SK-N-SH treated with all-trans-retinoic acid at 6 μM for 48 hours (cell line): Measurements from ENCODE around the gene ANXA5.

ENCODE experiments used
- ARNTL ChIP-seq: fragments of 450-650 bp; formaldehyde crosslinking; IDR thresholded peaks from 2 replicates; pipeline ENCODE4 v1.5.0; 2020; ENCODE audit warnings: low read depth, mild to moderate bottlenecking, moderate library complexity, borderline replicate concordance
- BACH2 ChIP-seq: fragments of 250-450 bp; sonication (Bioruptor Pico); IDR thresholded peaks from 2 replicates; pipeline ENCODE4 v1.9.0; 2021; ENCODE audit warnings: mild to moderate bottlenecking, borderline replicate concordance
- CSDC2 ChIP-seq: fragments of 250-450 bp; sonication (Bioruptor Pico); IDR thresholded peaks from 2 replicates; pipeline ENCODE4 v1.5.0; 2020; ENCODE audit warnings: mild to moderate bottlenecking, moderate library complexity
- ESRRG ChIP-seq: fragments of 250-450 bp; sonication (Bioruptor Pico); IDR thresholded peaks from 2 replicates; pipeline ENCODE4 v1.6.1; 2021; ENCODE audit warnings: mild to moderate bottlenecking
- OSR1 ChIP-seq: fragments of 250-450 bp; sonication (Bioruptor Pico); IDR thresholded peaks from 2 replicates; pipeline ENCODE4 v1.8.0; 2022; ENCODE audit warnings: moderate library complexity, mild to moderate bottlenecking, inconsistent platforms
- SNAI2 ChIP-seq: fragments of 250-450 bp; sonication (Bioruptor Pico); IDR thresholded peaks from 2 replicates; pipeline ENCODE4 v1.5.0; 2020; ENCODE audit warnings: mild to moderate bottlenecking, moderate library complexity
- TSHZ2 ChIP-seq: fragments of 250-450 bp; sonication (Bioruptor Pico); IDR thresholded peaks from 2 replicates; pipeline ENCODE4 v1.5.0; 2020; ENCODE audit warnings: mild to moderate bottlenecking, moderate library complexity
- ZC3H10 ChIP-seq: fragments of 250-450 bp; sonication (Bioruptor Pico); IDR thresholded peaks from 2 replicates; pipeline ENCODE4 v1.5.1; 2021; ENCODE audit warnings: mild to moderate bottlenecking, moderate library complexity
- ZFP30 ChIP-seq: fragments of 450-650 bp; formaldehyde crosslinking; IDR thresholded peaks from 2 replicates; pipeline ENCODE4 v1.5.0; 2022; ENCODE audit warnings: mild to moderate bottlenecking, moderate library complexity
- ZNF565 ChIP-seq: fragments of 450-650 bp; formaldehyde crosslinking; conservative IDR thresholded peaks from 2 replicates; pipeline ENCODE4 v1.5.0; 2020; ENCODE audit warnings: low read depth, mild to moderate bottlenecking, moderate library complexity
- ZNF70 ChIP-seq: fragments of 450-650 bp; formaldehyde crosslinking; IDR thresholded peaks from 2 replicates; pipeline ENCODE4 v1.5.0; 2020; ENCODE audit warnings: mild to moderate bottlenecking, moderate library complexity
- ZNF8 ChIP-seq: fragments of 450-650 bp; formaldehyde crosslinking; IDR thresholded peaks from 2 replicates; pipeline ENCODE4 v1.5.0; 2020; ENCODE audit warnings: mild to moderate bottlenecking, moderate library complexity
- TF ChIP-seq, protein P1 (sequence below): fragments of 250-450 bp; sonication (Bioruptor Pico); IDR thresholded peaks from 2 replicates; pipeline ENCODE4 v1.8.0; 2020; ENCODE audit warnings: mild to moderate bottlenecking, moderate library complexity, borderline replicate concordance
- TF ChIP-seq, protein P2 (sequence below): fragments of 250-450 bp; sonication (Bioruptor Pico); IDR thresholded peaks from 2 replicates; pipeline ENCODE4 v1.5.1; 2020; ENCODE audit warnings: low read depth, mild to moderate bottlenecking, moderate library complexity

- TF ChIP-seq OSR1 (CRISPR knock-in tag) (no peak), SNAI2 (CRISPR knock-in tag) (no peak), ZNF8 (CRISPR knock-in tag) (no peak), TSHZ2 (CRISPR knock-in tag) (no peak), CSDC2 (CRISPR knock-in tag) (no peak), ZNF70 (no peak), ZFP30 (CRISPR knock-in tag) (no peak), ARNTL (CRISPR knock-in tag) (no peak), BACH2 (no peak), ZC3H10 (CRISPR knock-in tag) (no peak), ESRRG (CRISPR knock-in tag) (no peak), ZNF565 (CRISPR knock-in tag) (no peak)
- TF ChIP-seq, protein P1, sequence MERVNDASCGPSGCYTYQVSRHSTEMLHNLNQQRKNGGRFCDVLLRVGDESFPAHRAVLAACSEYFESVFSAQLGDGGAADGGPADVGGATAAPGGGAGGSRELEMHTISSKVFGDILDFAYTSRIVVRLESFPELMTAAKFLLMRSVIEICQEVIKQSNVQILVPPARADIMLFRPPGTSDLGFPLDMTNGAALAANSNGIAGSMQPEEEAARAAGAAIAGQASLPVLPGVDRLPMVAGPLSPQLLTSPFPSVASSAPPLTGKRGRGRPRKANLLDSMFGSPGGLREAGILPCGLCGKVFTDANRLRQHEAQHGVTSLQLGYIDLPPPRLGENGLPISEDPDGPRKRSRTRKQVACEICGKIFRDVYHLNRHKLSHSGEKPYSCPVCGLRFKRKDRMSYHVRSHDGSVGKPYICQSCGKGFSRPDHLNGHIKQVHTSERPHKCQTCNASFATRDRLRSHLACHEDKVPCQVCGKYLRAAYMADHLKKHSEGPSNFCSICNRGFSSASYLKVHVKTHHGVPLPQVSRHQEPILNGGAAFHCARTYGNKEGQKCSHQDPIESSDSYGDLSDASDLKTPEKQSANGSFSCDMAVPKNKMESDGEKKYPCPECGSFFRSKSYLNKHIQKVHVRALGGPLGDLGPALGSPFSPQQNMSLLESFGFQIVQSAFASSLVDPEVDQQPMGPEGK (CRISPR knock-in tag) = no peak
- TF ChIP-seq, protein P2, sequence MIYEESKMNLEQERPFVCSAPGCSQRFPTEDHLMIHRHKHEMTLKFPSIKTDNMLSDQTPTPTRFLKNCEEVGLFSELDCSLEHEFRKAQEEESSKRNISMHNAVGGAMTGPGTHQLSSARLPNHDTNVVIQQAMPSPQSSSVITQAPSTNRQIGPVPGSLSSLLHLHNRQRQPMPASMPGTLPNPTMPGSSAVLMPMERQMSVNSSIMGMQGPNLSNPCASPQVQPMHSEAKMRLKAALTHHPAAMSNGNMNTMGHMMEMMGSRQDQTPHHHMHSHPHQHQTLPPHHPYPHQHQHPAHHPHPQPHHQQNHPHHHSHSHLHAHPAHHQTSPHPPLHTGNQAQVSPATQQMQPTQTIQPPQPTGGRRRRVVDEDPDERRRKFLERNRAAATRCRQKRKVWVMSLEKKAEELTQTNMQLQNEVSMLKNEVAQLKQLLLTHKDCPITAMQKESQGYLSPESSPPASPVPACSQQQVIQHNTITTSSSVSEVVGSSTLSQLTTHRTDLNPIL (CRISPR knock-in tag) = no peak
Observed at GRCh38 chr4:121739575-121739974, 42.8 kb upstream of the ANXA5 start.
